IMR-90 (cell line): ENCODE measurements around the gene DACT2. TPM values are rescaled to one million over a fixed set of nuclear protein-coding genes. Genes with fewer than 3 reads are reported as not detected.

ENCODE experiments used
- ATAC-seq: fragments of 200-7000 bp; cut with Tn5 transposase; 2 replicates; pipeline ENCODE4 v1.9.1; 2020; ENCODE audit warnings: low read depth, mild to moderate bottlenecking, moderate library complexity
- BruUV-seq: library from RNA; stranded (reverse); fragments of 400-500 nt; replicated peaks from 2 replicates; lab custom pipeline; 2021; lab: Mats Ljungman, UMichigan
- CTCF ChIA-PET: fragments of 300-600 bp; formaldehyde crosslinking; extraction: SDS; loops from one replicate; lab custom pipeline; 2021; ENCODE audit warnings: antibody characterized with exemption; lab: Yijun Ruan, JAX
- POLR2A ChIA-PET: fragments of 300-600 bp; sonication (Branson Sonifier 250); formaldehyde crosslinking; loops from one replicate; lab custom pipeline; 2022; ENCODE audit warnings: antibody characterized with exemption; ENCODE audit not compliant: unreplicated experiment; lab: Charles Lee
- DNase-seq: peaks from one replicate; pipeline ENCODE4 v3.0.0; 2013
- H2AFZ ChIP-seq: replicated peaks from 2 replicates; pipeline ENCODE3; 2013; ENCODE audit warnings: low read length, mild to moderate bottlenecking; ENCODE audit not compliant: poor library complexity
- H2AK5ac ChIP-seq: 2 replicates; pipeline ENCODE4 v1.6.1; 2013; ENCODE audit warnings: low read depth, low read length, inconsistent platforms
- H2AK9ac ChIP-seq: replicated peaks from 2 replicates; pipeline ENCODE3; 2013; ENCODE audit warnings: mild to moderate bottlenecking, low read depth, low read length, moderate library complexity; ENCODE audit not compliant: poor library complexity
- H2BK120ac ChIP-seq: 2 replicates; pipeline ENCODE4 v1.6.1; 2013; ENCODE audit warnings: low read depth, low read length, inconsistent platforms
- H2BK15ac ChIP-seq: 3 replicates; pipeline ENCODE4 v1.6.1; 2013; ENCODE audit warnings: low read depth, low read length, inconsistent platforms
- H2BK20ac ChIP-seq: 2 replicates; pipeline ENCODE4 v1.6.1; 2013; ENCODE audit warnings: low read depth, mild to moderate bottlenecking, inconsistent platforms, low read length, moderate library complexity
- H2BK5ac ChIP-seq: 2 replicates; pipeline ENCODE4 v1.6.1; 2013; ENCODE audit warnings: mild to moderate bottlenecking, low read depth, low read length, inconsistent platforms; ENCODE audit not compliant: poor library complexity, severe bottlenecking
- H3K14ac ChIP-seq: replicated peaks from 2 replicates; pipeline ENCODE4 v1.6.1; 2013; ENCODE audit warnings: low read depth, low read length, inconsistent platforms
- H3K18ac ChIP-seq: 2 replicates; pipeline ENCODE4 v1.6.1; 2013; ENCODE audit warnings: low read depth, low read length, control low read depth
- H3K23ac ChIP-seq: 2 replicates; pipeline ENCODE4 v1.6.1; 2013; ENCODE audit warnings: low read depth, low read length, inconsistent platforms
- H3K27ac ChIP-seq: 2 replicates; pipeline ENCODE4 v1.5.1; 2013; ENCODE audit warnings: mild to moderate bottlenecking, control low read depth, low read length; ENCODE audit not compliant: insufficient read depth
- H3K27me3 ChIP-seq: 2 replicates; pipeline ENCODE4 v1.6.1; 2013; ENCODE audit warnings: low read length; ENCODE audit not compliant: control insufficient read depth, insufficient read depth
- H3K36me3 ChIP-seq: 2 replicates; pipeline ENCODE4 v1.6.1; 2013; ENCODE audit warnings: low read length, mixed read lengths; ENCODE audit not compliant: control insufficient read depth, insufficient read depth
- H3K4ac ChIP-seq: 2 replicates; pipeline ENCODE4 v1.6.1; 2013; ENCODE audit warnings: low read depth, low read length, inconsistent platforms
- H3K4me1 ChIP-seq: 2 replicates; pipeline ENCODE4 v1.6.1; 2013; ENCODE audit warnings: low read length, mixed read lengths; ENCODE audit not compliant: control insufficient read depth, insufficient read depth
- H3K4me2 ChIP-seq: 2 replicates; pipeline ENCODE4 v1.6.1; 2013; ENCODE audit warnings: low read depth, mild to moderate bottlenecking, control low read depth, low read length, moderate library complexity
- H3K4me3 ChIP-seq: 2 replicates; pipeline ENCODE4 v1.5.1; 2013; ENCODE audit warnings: low read depth, mild to moderate bottlenecking, control low read depth, low read length, moderate library complexity; ENCODE audit not compliant: insufficient read depth
- H3K56ac ChIP-seq: 2 replicates; pipeline ENCODE4 v1.6.1; 2013; ENCODE audit warnings: low read length, inconsistent platforms; ENCODE audit not compliant: insufficient read depth; ENCODE audit errors: extremely low read depth
- H3K79me1 ChIP-seq, 2 experiments: 2 replicates each; pipeline ENCODE4 v1.6.1; 2013; ENCODE audit warnings: low read length in 2 of 2, inconsistent platforms in 1 of 2, low read depth in 1 of 2
- H3K9ac ChIP-seq: 2 replicates; pipeline ENCODE4 v1.6.1; 2013; ENCODE audit warnings: low read depth, low read length, control low read depth
- H3K9me1 ChIP-seq: 2 replicates; pipeline ENCODE4 v1.6.1; 2013; ENCODE audit warnings: low read length, inconsistent platforms; ENCODE audit not compliant: insufficient read depth
- H3K9me3 ChIP-seq: 2 replicates; pipeline ENCODE4 v1.6.1; 2013; ENCODE audit warnings: low read length; ENCODE audit not compliant: control insufficient read depth, insufficient read depth
- H4K20me1 ChIP-seq: 2 replicates; pipeline ENCODE4 v1.6.1; 2013; ENCODE audit warnings: low read length, inconsistent platforms; ENCODE audit not compliant: insufficient read depth
- H4K5ac ChIP-seq: 2 replicates; pipeline ENCODE4 v1.6.1; 2013; ENCODE audit warnings: mild to moderate bottlenecking, low read depth, low read length, control low read depth
- H4K8ac ChIP-seq, 2 experiments: 2 replicates each; pipeline ENCODE4 v1.6.1; 2013; ENCODE audit warnings: low read depth in 2 of 2, low read length in 2 of 2, control low read depth in 1 of 2, inconsistent platforms in 1 of 2
- H4K91ac ChIP-seq: 2 replicates; pipeline ENCODE4 v1.6.1; 2013; ENCODE audit warnings: low read depth, low read length, inconsistent platforms; ENCODE audit not compliant: insufficient read depth
- CHD1 ChIP-seq: IDR thresholded peaks from 2 replicates; pipeline ENCODE4 v1.6.1; 2012; ENCODE audit warnings: low read depth, low read length, improper control_type of control experiment
- CTCF ChIP-seq: conservative IDR thresholded peaks from 2 replicates; pipeline ENCODE4 v1.5.1; 2012; ENCODE audit warnings: mild to moderate bottlenecking, low read depth, low read length, improper control_type of control experiment
- ELK1 ChIP-seq: fragments of 150-350 bp; IDR thresholded peaks from 2 replicates; pipeline ENCODE4 v1.6.1; 2016; ENCODE audit warnings: low read depth, mild to moderate bottlenecking, low read length, moderate library complexity, borderline replicate concordance
- FOS ChIP-seq: fragments of 150-350 bp; IDR thresholded peaks from 2 replicates; pipeline ENCODE4 v1.6.1; 2016; ENCODE audit warnings: low read depth, low read length
- MAFK ChIP-seq: IDR thresholded peaks from 2 replicates; pipeline ENCODE4 v1.6.1; 2012; ENCODE audit warnings: low read depth, low read length, improper control_type of control experiment
- MAZ ChIP-seq: IDR thresholded peaks from 2 replicates; pipeline ENCODE4 v1.6.1; 2012; ENCODE audit warnings: low read depth, mild to moderate bottlenecking, low read length, improper control_type of control experiment, moderate library complexity, borderline replicate concordance
- MXI1 ChIP-seq: IDR thresholded peaks from 2 replicates; pipeline ENCODE4 v1.6.1; 2012; ENCODE audit warnings: low read depth, mild to moderate bottlenecking, low read length, moderate library complexity, borderline replicate concordance
- NFE2L2 ChIP-seq: fragments of 150-350 bp; IDR thresholded peaks from 2 replicates; pipeline ENCODE4 v1.6.1; 2016; ENCODE audit warnings: low read depth, mild to moderate bottlenecking, low read length
- POLR2A ChIP-seq: IDR thresholded peaks from 2 replicates; pipeline ENCODE4 v1.6.1; 2012; ENCODE audit warnings: mild to moderate bottlenecking, low read depth, low read length
- RAD21 ChIP-seq: IDR thresholded peaks from 2 replicates; pipeline ENCODE4 v1.6.1; 2012; ENCODE audit warnings: low read length, improper control_type of control experiment
- RCOR1 ChIP-seq: IDR thresholded peaks from 2 replicates; pipeline ENCODE4 v1.6.1; 2012; ENCODE audit warnings: mild to moderate bottlenecking, low read length, improper control_type of control experiment; ENCODE audit not compliant: insufficient replicate concordance
- USF2 ChIP-seq: fragments of 150-350 bp; IDR thresholded peaks from 2 replicates; pipeline ENCODE4 v1.6.1; 2017; ENCODE audit warnings: mild to moderate bottlenecking, antibody characterized with exemption, low read length, low read depth
- WGBS, 2 experiments: methylation state at CpG; one replicate each; pipeline versions ENCODE4 v1.1.5 to v1.1.7; 2013; ENCODE audit warnings: missing lambda C conversion rate in 2 of 2; ENCODE audit not compliant: insufficient read length in 1 of 2; ENCODE audit errors: extremely low coverage in 2 of 2; 5-methylcytosine and 5-hydroxymethylcytosine counted together
- dilution Hi-C: fragments of 300-500 bp; cut with HindIII; formaldehyde crosslinking; loops from one replicate; pipeline ENCODE4 v1.14.3; 2018; ENCODE audit warnings: low sequenced_read_pairs; ENCODE audit not compliant: unreplicated experiment
- in situ Hi-C: fragments of 300-500 bp; cut with MboI; formaldehyde crosslinking; loops from 3 replicates; pipeline ENCODE4 v1.14.3; 2019; ENCODE audit warnings: low sequenced_read_pairs, inconsistent platforms, mixed read lengths
- intact Hi-C: fragments of 100-400 bp; cut with micrococcal nuclease; formaldehyde crosslinking; loops from 2 replicates; pipeline ENCODE4 v1.10.0; 2022
- polyA plus RNA-seq, 3 experiments: library from polyadenylated mRNA; depleted of rRNA; stranded (reverse); fragments of >200 nt; gene quantifications; 2 replicates each; pipeline ENCODE4 v1.2.3, GENCODE V29; 2012; ENCODE audit warnings: low replicate concordance in 1 of 3
- total RNA-seq: library from RNA; depleted of rRNA; stranded (reverse); fragments of >200 nt; gene quantifications from 2 replicates; pipeline ENCODE4 v1.2.3, GENCODE V29; 2012

DACT2 gene
- total and polyA plus RNA-seq, 2 of the 4 experiments (the other 2 are of a cell fraction), result not detected

- no peak for TF ChIP-seq NFE2L2
- no peak for TF ChIP-seq RAD21
Measured at GRCh38 chr6:168363811-168364792, 44.5 kb upstream of the DACT2 start (continued).

- CTCF ChIA-PET, result no interaction called here
- Histone ChIP-seq H2BK20ac (no peak overlapping the region), H4K8ac (no peak overlapping the region), H3K4ac (no peak overlapping the region), H3K36me3 (no peaks in the 10 kb centered on the region), H4K91ac (no peak overlapping the region), H3K14ac (no peak overlapping the region), H2AK5ac (no peak overlapping the region), H3K79me1 (no peaks in the 10 kb centered on the region), H3K4me1 (no peaks in the 10 kb centered on the region), H2AFZ (no peak overlapping the region), H2BK15ac (no peak overlapping the region), H3K27me3 (no peaks in the 10 kb centered on the region), H4K5ac (no peak overlapping the region), H3K23ac (no peak overlapping the region), H3K27ac (no peak overlapping the region), H3K56ac (no peak overlapping the region), H2AK9ac (no peak overlapping the region), H3K9ac (no peak overlapping the region), H2BK120ac (no peak overlapping the region), H2BK5ac (no peak overlapping the region), H3K4me3 (no peak overlapping the region), H4K20me1 (no peaks in the 10 kb centered on the region), H3K9me1 (no peaks in the 10 kb centered on the region), H3K9me3 (peaks cover 30% of the 10 kb centered on the region), H3K18ac (no peak overlapping the region), H3K4me2 (no peak overlapping the region)
- WGBS, 2 experiments, result no CpG with 5 or more reads among the region's 3 CpGs
- intact Hi-C loops (no loop called here), in situ Hi-C loops (no loop called here), dilution Hi-C loops (no loop called here)
- no peak for DNase-seq
- no TSS peak for BruUV-seq
- no peak for ATAC-seq
- POLR2A ChIA-PET, result no interaction called here
- TF ChIP-seq RCOR1, result no peak
- TF ChIP-seq NFE2L2, result no peak
- TF ChIP-seq MAZ, result no peak
- no peak for TF ChIP-seq ELK1
- no peak for TF ChIP-seq CHD1
- no peak for TF ChIP-seq CTCF
- no peak for TF ChIP-seq USF2
- TF ChIP-seq MXI1, result no peak
- TF ChIP-seq POLR2A, result no peak
- no peak for TF ChIP-seq MAFK
- TF ChIP-seq FOS, result no peak
Measured at GRCh38 chr6:168363302-168363701, 43.7 kb upstream of the DACT2 start.
